Measurements from ENCODE around the gene TPGS1. TPM values are rescaled to one million over a fixed set of nuclear protein-coding genes. Genes with fewer than 3 reads are reported as not detected.

Gene TPGS1
- total RNA-seq, 4 donors from 2014 or later = 29.5 to 64.7 (median 35.6) TPM

GRCh38 chr19:465056-465816 lies 42.1 kb upstream of the TPGS1 start:
- Histone ChIP-seq H3K36me3 (no peaks in the 10 kb centered on the region), H3K9me3 (no peaks in the 10 kb centered on the region), H3K4me3 (no peak overlapping the region), H3K27me3 (peaks cover 7 to 15% (median 10%) of the 10 kb centered on the region in 3 donors), H3K27ac (no peak overlapping the region), H3K4me1 (peaks cover 0 to 8% of the 10 kb centered on the region in 2 donors)
- TF ChIP-seq CTCF (IDR thresholded peaks at IDR 0.05 in 4 of 5, conservative IDR thresholded peaks at IDR 0.05 in 1 of 5) (no peak), POLR2A (IDR thresholded peaks at IDR 0.05) (no peak)
- DNase-seq (no peak), ATAC-seq (no peak)
- in situ Hi-C loops (cut with MboI; ENCODE audit: low sequenced_read_pairs in 4 of 4) (no loop called here), intact Hi-C loops (cut with DNase I; ENCODE audit: low total_unique reads) (no loop called here)

- Histone ChIP-seq H3K4me1 (no peaks in the 10 kb centered on the region), H3K4me3 (no peak overlapping the region), H3K36me3 (no peaks in the 10 kb centered on the region), H3K27me3 (peaks cover 0 to 2% (median under 1%) of the 10 kb centered on the region in 3 donors), H3K9me3 (no peaks in the 10 kb centered on the region), H3K27ac (no peak overlapping the region)
- in situ Hi-C loops (cut with MboI; ENCODE audit: low sequenced_read_pairs in 4 of 4) = no loop called here
- intact Hi-C loops (cut with DNase I; ENCODE audit: low total_unique reads) = no loop called here
- TF ChIP-seq POLR2A (IDR thresholded peaks at IDR 0.05) (no peak), CTCF (IDR thresholded peaks at IDR 0.05 in 4 of 5, conservative IDR thresholded peaks at IDR 0.05 in 1 of 5) (no peak)
- ATAC-seq = no peak
- DNase-seq = no peak
Measured at GRCh38 chr19:467554-467953, 39.7 kb upstream of the TPGS1 start.

GRCh38 chr19:468587-469256 lies 38.6 kb upstream of the TPGS1 start:
- intact Hi-C loops (cut with DNase I; ENCODE audit: low total_unique reads) = no loop called here
- no peak overlapping the region for H3K4me3 ChIP-seq
- no peaks in the 10 kb centered on the region for H3K9me3 ChIP-seq
- no peaks in the 10 kb centered on the region for H3K36me3 ChIP-seq
- in situ Hi-C loops (cut with MboI; ENCODE audit: low sequenced_read_pairs in 4 of 4) = no loop called here
- H3K27me3 ChIP-seq = no peaks in the 10 kb centered on the region
- H3K27ac ChIP-seq = no peak overlapping the region
- H3K4me1 ChIP-seq = no peaks in the 10 kb centered on the region
- ATAC-seq (no peak), DNase-seq (no peak)
- TF ChIP-seq CTCF (IDR thresholded peaks at IDR 0.05 in 4 of 5, conservative IDR thresholded peaks at IDR 0.05 in 1 of 5) = no peak

DNA sequence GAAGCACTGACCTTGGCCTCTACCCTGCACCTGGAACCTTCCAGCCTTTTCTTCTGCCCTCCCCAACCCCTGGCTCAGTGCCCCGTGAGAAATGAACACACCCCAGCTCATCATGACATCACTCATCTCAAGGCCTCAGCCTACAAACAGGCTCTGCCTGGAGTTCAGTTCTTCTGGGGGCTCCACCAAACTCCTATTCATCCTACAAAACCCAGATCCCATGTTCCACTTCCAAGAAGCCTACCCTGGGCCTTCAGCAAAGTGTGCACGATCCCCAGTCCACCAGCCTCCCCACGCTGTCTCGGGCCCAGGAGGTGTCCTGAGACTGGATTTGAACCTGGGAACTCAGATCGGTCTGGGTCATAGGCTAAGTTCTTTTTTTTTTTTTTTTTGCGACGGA lies 37.5 kb upstream of the TPGS1 start:
- ATAC-seq (no peak), DNase-seq (no peak)
- intact Hi-C loops (cut with DNase I; ENCODE audit: low total_unique reads) = no loop called here
- Histone ChIP-seq H3K27ac (no peak overlapping the region), H3K4me1 (no peaks in the 10 kb centered on the region), H3K4me3 (no peak overlapping the region), H3K36me3 (no peaks in the 10 kb centered on the region), H3K27me3 (no peaks in the 10 kb centered on the region), H3K9me3 (no peaks in the 10 kb centered on the region)
- in situ Hi-C loops (cut with MboI; ENCODE audit: low sequenced_read_pairs in 4 of 4) = no loop called here
- no peak for TF ChIP-seq CTCF (IDR thresholded peaks at IDR 0.05 in 4 of 5, conservative IDR thresholded peaks at IDR 0.05 in 1 of 5)
- no peak for TF ChIP-seq POLR2A (IDR thresholded peaks at IDR 0.05)

Measured in gastrocnemius medialis (tissue), 4 donors.